SK-N-SH (cell line): ENCODE data around the gene ZMYM1. TPM values are rescaled to one million over a fixed set of nuclear protein-coding genes. Genes with fewer than 3 reads are reported as not detected.
A peak's percentile ranks its signal among the peaks of the same experiment; 100 is the strongest.

Source experiments
- CTCF ChIA-PET: fragments of 300-600, 350-600 bp; formaldehyde crosslinking; extraction: SDS; loops from one replicate; lab custom pipeline; 2021; lab: Yijun Ruan, JAX
- POLR2A ChIA-PET: fragments of 350-600 bp; sonication (Branson Sonifier 250); formaldehyde crosslinking; extraction: SDS; loops from one replicate; lab custom pipeline; 2020; ENCODE audit warnings: antibody characterized with exemption, inconsistent platforms; lab: Yijun Ruan, JAX
- DNase-seq: peaks from one replicate; pipeline ENCODE4 v3.0.0; 2012
- H2AFZ ChIP-seq: fragments of 200-600 bp; sonication (generic); 2 replicates; pipeline ENCODE4 v1.8.1; 2016; ENCODE audit warnings: antibody characterized with exemption, mild to moderate bottlenecking, low read depth
- H3F3A ChIP-seq: fragments of 200-600 bp; sonication (generic); replicated peaks from 2 replicates; pipeline ENCODE3; 2016; ENCODE audit warnings: antibody characterized with exemption, mild to moderate bottlenecking; ENCODE audit not compliant: insufficient read depth
- H3K27ac ChIP-seq, 2 experiments: fragments of 200-500 bp in 1 of 2; fragments of 200-600 bp in 1 of 2; sonication (Bioruptor generic) in 1 of 2; sonication (generic), shearing (Covaris generic) in 1 of 2; 2 replicates each; pipeline versions ENCODE4 v1.5.1 to v1.6.1; 2014 to 2016; ENCODE audit warnings: low read depth in 2 of 2, inconsistent platforms in 1 of 2, low read length in 1 of 2, mild to moderate bottlenecking in 1 of 2, mixed read lengths in 1 of 2
- H3K27me3 ChIP-seq: fragments of 200-600 bp; sonication (generic), shearing (Covaris generic); 2 replicates; pipeline ENCODE4 v1.6.1; 2016; ENCODE audit warnings: mixed run types; ENCODE audit not compliant: insufficient read depth
- H3K36me3 ChIP-seq, 2 experiments: fragments of 200-500 bp in 1 of 2; fragments of 200-600 bp in 1 of 2; sonication (Bioruptor generic) in 1 of 2; sonication (generic) in 1 of 2; replicated peaks in 1 of 2; 2 replicates each; pipeline versions ENCODE3 to v1.5.1; 2014 to 2016; ENCODE audit warnings: low read length in 1 of 2, mild to moderate bottlenecking in 1 of 2; ENCODE audit not compliant: insufficient read depth in 2 of 2, control insufficient read depth in 1 of 2
- H3K4me1 ChIP-seq, 2 experiments: fragments of 200-500 bp in 1 of 2; fragments of 200-600 bp in 1 of 2; sonication (Bioruptor generic) in 1 of 2; sonication (generic), shearing (Covaris generic) in 1 of 2; 2 replicates each; pipeline versions ENCODE4 v1.5.1 to v1.6.1; 2014 to 2016; ENCODE audit warnings: low read depth in 1 of 2, low read length in 1 of 2, mixed run types in 1 of 2; ENCODE audit not compliant: insufficient read depth in 2 of 2, control insufficient read depth in 1 of 2
- H3K4me2 ChIP-seq: fragments of 200-600 bp; sonication (generic), shearing (Covaris generic); 2 replicates; pipeline ENCODE4 v1.6.1; 2017; ENCODE audit warnings: mixed run types
- H3K4me3 ChIP-seq, 2 experiments: fragments of 200-500 bp in 1 of 2; fragments of 200-600 bp in 1 of 2; sonication (Bioruptor generic) in 1 of 2; sonication (generic), shearing (Covaris generic) in 1 of 2; 2 replicates each; pipeline versions ENCODE4 v1.5.1 to v1.8.1; 2014 to 2016; ENCODE audit warnings: low read depth in 2 of 2, inconsistent platforms in 1 of 2, low read length in 1 of 2, mild to moderate bottlenecking in 1 of 2, mixed read lengths in 1 of 2, moderate library complexity in 1 of 2
- H3K79me2 ChIP-seq: fragments of 200-600 bp; sonication (generic); 2 replicates; pipeline ENCODE4 v1.8.1; 2017; ENCODE audit warnings: mild to moderate bottlenecking; ENCODE audit not compliant: insufficient read depth
- H3K9ac ChIP-seq: fragments of 200-600 bp; sonication (generic); 2 replicates; pipeline ENCODE4 v1.6.1; 2017; ENCODE audit warnings: mixed run types
- H3K9me2 ChIP-seq: fragments of 200-600 bp; sonication (generic); 2 replicates; pipeline ENCODE4 v1.6.1; 2017; ENCODE audit warnings: mixed run types
- H3K9me3 ChIP-seq: fragments of 200-600 bp; sonication (generic); 2 replicates; pipeline ENCODE4 v1.6.1; 2017; ENCODE audit warnings: mixed run types, mild to moderate bottlenecking, moderate library complexity
- H4K20me1 ChIP-seq: fragments of 200-600 bp; sonication (generic); 2 replicates; pipeline ENCODE4 v1.6.1; 2017; ENCODE audit warnings: mild to moderate bottlenecking, mixed run types; ENCODE audit not compliant: insufficient read depth
- CHD2 ChIP-seq: fragments of 150-350 bp; IDR thresholded peaks from 2 replicates; pipeline ENCODE4 v1.6.1; 2018; ENCODE audit warnings: low read length; ENCODE audit not compliant: partially characterized antibody
- EZH2phosphoT487 ChIP-seq: fragments of 200-600 bp; sonication (generic); IDR thresholded peaks from 2 replicates; pipeline ENCODE4 v1.6.1; 2017; ENCODE audit warnings: low read depth, mixed run types, mild to moderate bottlenecking, antibody characterized with exemption, moderate library complexity, borderline replicate concordance
- FOSL2 ChIP-seq: IDR thresholded peaks from 2 replicates; pipeline ENCODE4 v1.4.0; 2012; ENCODE audit warnings: low read depth, mild to moderate bottlenecking, moderate library complexity, borderline replicate concordance
- GATA2 ChIP-seq: sonication (generic); formaldehyde crosslinking; IDR thresholded peaks from 2 replicates; pipeline ENCODE4 v1.5.0; 2020; ENCODE audit warnings: mild to moderate bottlenecking, missing genetic modification reagents
- NRF1 ChIP-seq: IDR thresholded peaks from 2 replicates; pipeline ENCODE4 v1.6.1; 2012; ENCODE audit warnings: low read depth, mild to moderate bottlenecking, low read length
- POLR2AphosphoS5 ChIP-seq: IDR thresholded peaks from 2 replicates; pipeline ENCODE4 v1.6.1; 2012; ENCODE audit warnings: low read depth, low read length
- RXRA ChIP-seq: IDR thresholded peaks from 2 replicates; pipeline ENCODE4 v1.4.0; 2012; ENCODE audit warnings: low read depth, mild to moderate bottlenecking, borderline replicate concordance
- TAF1 ChIP-seq: IDR thresholded peaks from 2 replicates; pipeline ENCODE4 v1.6.1; 2012; ENCODE audit warnings: low read depth, mild to moderate bottlenecking, low read length, moderate library complexity, borderline replicate concordance
- TCF12 ChIP-seq: IDR thresholded peaks from 2 replicates; pipeline ENCODE4 v1.4.0; 2012
- USF2 ChIP-seq: fragments of 150-350 bp; IDR thresholded peaks from 2 replicates; pipeline ENCODE4 v1.6.1; 2017; ENCODE audit warnings: antibody characterized with exemption, low read length, low read depth, borderline replicate concordance
- ZBTB33 ChIP-seq: IDR thresholded peaks from 2 replicates; pipeline ENCODE4 v1.4.0; 2012; ENCODE audit warnings: low read depth, borderline replicate concordance
- WGBS: methylation state at CpG from one replicate; pipeline ENCODE4 v1.1.6; 2017; ENCODE audit warnings: low lambda C conversion rate; 5-methylcytosine and 5-hydroxymethylcytosine counted together
- polyA plus RNA-seq, 3 experiments: library from polyadenylated mRNA; depleted of rRNA; stranded (reverse); fragments of >200 nt; gene quantifications; 2 replicates each; pipeline ENCODE4 v1.2.3, GENCODE V29; 2012

Gene ZMYM1
- polyA plus RNA-seq, 1 of the 3 experiments (the other 2 are of a cell fraction), result 4.1 TPM

GRCh38 chr1:35029761-35030160, 49.4 kb upstream of the ZMYM1 start:
- peaks cover 0 to 3% of the 10 kb centered on the region in 2 experiments; a peak in 2 of 4 replicates for H3K4me1 ChIP-seq
- H3K9me3 ChIP-seq, result peaks cover 8% of the 10 kb centered on the region; the same call in 1 of the 2 replicates
- peak overlapping the region; percentile 79 for H3K4me2 ChIP-seq
- POLR2A ChIA-PET, result interaction anchor here (0.6 kb wide), 1 partner anchor 10 kb away, joined by 3 read pairs; no protein-coding TSS in a partner anchor
- peaks cover 18% of the 10 kb centered on the region for H3F3A ChIP-seq
- peaks cover 0 to 16% of the 10 kb centered on the region in 2 experiments for H3K36me3 ChIP-seq
- peak overlapping the region in 1 of 2 experiments; percentile 90; a peak in 1 of 4 replicates for H3K4me3 ChIP-seq
- no peaks in the 10 kb centered on the region for H4K20me1 ChIP-seq
- TF ChIP-seq NRF1 (no peak), GATA2 (CRISPR knock-in tag) (no peak), CHD2 (no peak), TAF1 (no peak), TCF12 (no peak)
- 0 out of 2 replicates have a peak overlapping the region, but pooled peaks have one; percentile 8 for H3K9ac ChIP-seq
- no peak for DNase-seq
- H3K27me3 ChIP-seq, result no peaks in the 10 kb centered on the region
- H2AFZ ChIP-seq, result no peak overlapping the region
- CTCF ChIA-PET, result interaction anchor here (0.9 to 1.5 kb wide), 3 partner anchors 8 to 177 kb away, joined by 3 to 5 read pairs (median 3); no protein-coding TSS in a partner anchor
- peaks cover 48% of the 10 kb centered on the region for H3K79me2 ChIP-seq
- no peaks in the 10 kb centered on the region for H3K9me2 ChIP-seq
- no peak overlapping the region for H3K27ac ChIP-seq

GRCh38 chr1:35030338-35030737, 48.8 kb upstream of the ZMYM1 start:
- H3K36me3 ChIP-seq, result peaks cover 0 to 16% of the 10 kb centered on the region in 2 experiments
- peaks cover 18% of the 10 kb centered on the region for H3F3A ChIP-seq
- CTCF ChIA-PET, result interaction anchor here (1.0 to 1.4 kb wide), 2 partner anchors 24 to 177 kb away, joined by 4 to 5 read pairs; no protein-coding TSS in a partner anchor
- no peaks in the 10 kb centered on the region for H4K20me1 ChIP-seq
- peak overlapping the region in 1 of 2 experiments; percentile 98; a peak in 2 of 4 replicates for H3K27ac ChIP-seq
- POLR2A ChIA-PET, result interaction anchor here (0.6 to 1.6 kb wide), 2 partner anchors 11 to 101 kb away, joined by 3 read pairs; partner anchors contain the start of gene DLGAP3
- H3K9me2 ChIP-seq, result no peaks in the 10 kb centered on the region
- H2AFZ ChIP-seq, result peak overlapping the region; percentile 84
- WGBS, result 94% methylated on average over 5 of the region's 5 CpGs
- peaks cover 0 to 3% of the 10 kb centered on the region in 2 experiments; a peak in 2 of 4 replicates for H3K4me1 ChIP-seq
- TF ChIP-seq FOSL2, result no peak
- TF ChIP-seq TCF12, result no peak
- TF ChIP-seq POLR2AphosphoS5, result no peak
- TF ChIP-seq ZBTB33, result no peak
- no peak for TF ChIP-seq RXRA
- TF ChIP-seq EZH2phosphoT487, result no peak
- no peak for TF ChIP-seq USF2
- no peak for TF ChIP-seq TAF1
- TF ChIP-seq, all 33 proteins: peak for 0
- Histone ChIP-seq H3K9ac (peak overlapping the region; percentile 88), H3K79me2 (peaks cover 48% of the 10 kb centered on the region), H3K27me3 (no peaks in the 10 kb centered on the region), H3K9me3 (peaks cover 8% of the 10 kb centered on the region; the same call in 1 of the 2 replicates), H3K4me2 (peak overlapping the region; percentile 79), H3K4me3 (peak overlapping the region; percentile 79 to 90; a peak in 3 of 4 replicates)
- DNase-seq, result no peak
